ENCODE results near the gene LTB4R. TPM values are rescaled to one million over a fixed set of nuclear protein-coding genes. Genes with fewer than 3 reads are reported as not detected.

The LTB4R gene
- polyA plus RNA-seq (ENCODE audit: low read depth in 6 of 6), result 1 to 10 TPM; 1.4 to 2.4 (median 2.1) TPM

GRCh38 chr14:24310646-24311604, at the start of gene LTB4R:
TSS of gene LTB4R (plus strand) at chr14:24311502. CDS start at chr14:24315652, 4,150 bp downstream.
- no peaks in the 10 kb centered on the region for H3K27me3 Mint-ChIP-seq
- H3K9me3 Mint-ChIP-seq, result no peaks in the 10 kb centered on the region
- H3K36me3 Mint-ChIP-seq, result peaks cover 2 to 4% of the 10 kb centered on the region in 2 donors
- ATAC-seq (ENCODE audit: low read depth in 2 of 2) (peak; percentile 77 to 80), DNase-seq (peak; percentile 80)
- H3K27ac Mint-ChIP-seq, result peak within 1 kb of the TSS; percentile 78 to 93 (median 90)
- H3K4me1 Mint-ChIP-seq, result peaks cover 52 to 70% (median 64%) of the 10 kb centered on the region in 3 donors
- H3K4me3 Mint-ChIP-seq, result peak within 1 kb of the TSS; percentile 78 to 88 (median 83)

GRCh38 chr14:24261969-24262327, 49.4 kb upstream of the LTB4R start:
- H3K36me3 Mint-ChIP-seq, result peaks cover 3 to 16% of the 10 kb centered on the region in 2 donors
- H3K27ac Mint-ChIP-seq, result peak overlapping the region in 1 of 6 donors; percentile 49
- DNase-seq (no peak), ATAC-seq (ENCODE audit: low read depth in 2 of 2) (no peak)
- peaks cover 0 to 9% (median 3%) of the 10 kb centered on the region in 3 donors for H3K4me1 Mint-ChIP-seq
- no peaks in the 10 kb centered on the region for H3K27me3 Mint-ChIP-seq
- no peaks in the 10 kb centered on the region for H3K9me3 Mint-ChIP-seq
- no peak overlapping the region for H3K4me3 Mint-ChIP-seq

GRCh38 chr14:24262821-24263733, 48.2 kb upstream of the LTB4R start, which contains the start of gene TGM1:
TSS of gene TGM1 (minus strand) at chr14:24263177. CDS start at chr14:24262352, 825 bp downstream.
- peaks cover 0 to 14% (median 6%) of the 10 kb centered on the region in 3 donors for H3K4me1 Mint-ChIP-seq
- peak within 1 kb of the TSS in 3 of 6 donors; percentile 50 to 86 (median 61) for H3K27ac Mint-ChIP-seq

GRCh38 chr14:24263848-24264247, 47.5 kb upstream of the LTB4R start:
- Mint-ChIP-seq H3K36me3 (peaks cover 7 to 22% of the 10 kb centered on the region in 2 donors), H3K4me1 (peaks cover 0 to 14% (median 9%) of the 10 kb centered on the region in 3 donors), H3K9me3 (no peaks in the 10 kb centered on the region), H3K27me3 (no peaks in the 10 kb centered on the region), H3K4me3 (no peak overlapping the region), H3K27ac (no peak overlapping the region)
- no peak for DNase-seq
- no peak for ATAC-seq (ENCODE audit: low read depth in 2 of 2)

More at GRCh38 chr14:24262821-24263733, 48.2 kb upstream of the LTB4R start, which contains the start of gene TGM1:
- DNase-seq, result no peak
- Mint-ChIP-seq H3K27me3 (no peaks in the 10 kb centered on the region), H3K9me3 (no peaks in the 10 kb centered on the region), H3K4me3 (no peak within 1 kb of the TSS), H3K36me3 (peaks cover 7 to 22% of the 10 kb centered on the region in 2 donors)
- no peak for ATAC-seq (ENCODE audit: low read depth in 2 of 2)

- peak overlapping the region in 1 of 6 donors; percentile 84 for H3K27ac Mint-ChIP-seq
These were observed 47.0 kb upstream of the LTB4R start for GRCh38 chr14:24264298-24264697.

GRCh38 chr14:24266344-24267244, 44.7 kb upstream of the LTB4R start:
- H3K27ac Mint-ChIP-seq, result peak overlapping the region in 3 of 6 donors; percentile 18 to 69 (median 69)
- H3K4me3 Mint-ChIP-seq, result peak overlapping the region in 1 of 8 donors; percentile 6
- no peaks in the 10 kb centered on the region for H3K9me3 Mint-ChIP-seq
- no peaks in the 10 kb centered on the region for H3K27me3 Mint-ChIP-seq
- peaks cover 7 to 15% of the 10 kb centered on the region in 2 donors for H3K36me3 Mint-ChIP-seq
- no peak for ATAC-seq (ENCODE audit: low read depth in 2 of 2)
- no peak for DNase-seq
- peaks cover 6 to 22% (median 15%) of the 10 kb centered on the region in 3 donors for H3K4me1 Mint-ChIP-seq

More at GRCh38 chr14:24264298-24264697, 47.0 kb upstream of the LTB4R start:
- ATAC-seq (ENCODE audit: low read depth in 2 of 2) (no peak), DNase-seq (no peak)
- H3K27me3 Mint-ChIP-seq, result no peaks in the 10 kb centered on the region
- H3K4me1 Mint-ChIP-seq, result peaks cover 0 to 14% (median 9%) of the 10 kb centered on the region in 3 donors
- H3K9me3 Mint-ChIP-seq, result no peaks in the 10 kb centered on the region
- H3K4me3 Mint-ChIP-seq, result no peak overlapping the region
- peaks cover 7 to 22% of the 10 kb centered on the region in 2 donors for H3K36me3 Mint-ChIP-seq

- Mint-ChIP-seq H3K4me3 (no peak overlapping the region), H3K9me3 (no peaks in the 10 kb centered on the region), H3K27me3 (no peaks in the 10 kb centered on the region), H3K4me1 (peaks cover 15 to 31% (median 24%) of the 10 kb centered on the region in 3 donors), H3K36me3 (peaks cover 7 to 15% of the 10 kb centered on the region in 2 donors), H3K27ac (peak overlapping the region in 1 of 6 donors; percentile 76)
- DNase-seq (no peak), ATAC-seq (ENCODE audit: low read depth in 2 of 2) (no peak)
These were observed 43.8 kb upstream of the LTB4R start for GRCh38 chr14:24267516-24267915.

- Mint-ChIP-seq H3K4me3 (no peak overlapping the region), H3K27ac (no peak overlapping the region), H3K36me3 (peaks cover 7 to 15% of the 10 kb centered on the region in 2 donors)
These were observed 43.1 kb upstream of the LTB4R start for GRCh38 chr14:24268225-24268624.

GRCh38 chr14:24269368-24269767, 41.9 kb upstream of the LTB4R start:
- peaks cover 26 to 45% (median 41%) of the 10 kb centered on the region in 3 donors for H3K4me1 Mint-ChIP-seq
- H3K27me3 Mint-ChIP-seq, result no peaks in the 10 kb centered on the region
- H3K9me3 Mint-ChIP-seq, result no peaks in the 10 kb centered on the region
- H3K4me3 Mint-ChIP-seq, result peak overlapping the region in 3 of 8 donors; percentile 2 to 68 (median 6)
- ATAC-seq (ENCODE audit: low read depth in 2 of 2), result no peak
- no peak for DNase-seq
- peak overlapping the region in 1 of 6 donors; percentile 57 for H3K27ac Mint-ChIP-seq
- peaks cover 7 to 15% of the 10 kb centered on the region in 2 donors for H3K36me3 Mint-ChIP-seq

More at GRCh38 chr14:24268225-24268624, 43.1 kb upstream of the LTB4R start:
- no peak for ATAC-seq (ENCODE audit: low read depth in 2 of 2)
- Mint-ChIP-seq H3K4me1 (peaks cover 20 to 35% (median 29%) of the 10 kb centered on the region in 3 donors), H3K9me3 (no peaks in the 10 kb centered on the region), H3K27me3 (no peaks in the 10 kb centered on the region)
- no peak for DNase-seq

GRCh38 chr14:24269910-24270536, 41.3 kb upstream of the LTB4R start:
- no peak for DNase-seq
- Mint-ChIP-seq H3K4me1 (peaks cover 27 to 45% (median 45%) of the 10 kb centered on the region in 3 donors), H3K27ac (peak overlapping the region; percentile 7 to 95 (median 54)), H3K36me3 (peaks cover 7 to 15% of the 10 kb centered on the region in 2 donors), H3K4me3 (peak overlapping the region; percentile 77 to 94 (median 91)), H3K27me3 (no peaks in the 10 kb centered on the region), H3K9me3 (no peaks in the 10 kb centered on the region)
- ATAC-seq (ENCODE audit: low read depth in 2 of 2), result no peak

- Mint-ChIP-seq H3K27ac (peak overlapping the region; percentile 82 to 100 (median 96)), H3K4me3 (peak overlapping the region; percentile 77 to 94 (median 91)), H3K9me3 (no peaks in the 10 kb centered on the region), H3K36me3 (peaks cover 7 to 15% of the 10 kb centered on the region in 2 donors), H3K27me3 (no peaks in the 10 kb centered on the region), H3K4me1 (peaks cover 33 to 46% (median 45%) of the 10 kb centered on the region in 3 donors)
- no peak for DNase-seq
- ATAC-seq (ENCODE audit: low read depth in 2 of 2), result peak; percentile 1
These were observed 40.7 kb upstream of the LTB4R start for GRCh38 chr14:24270537-24271133.
